Loucy (cell line): ENCODE data around the gene ALK.

ENCODE experiments used
- H2AFZ ChIP-seq: fragments of 200-600 bp; sonication (generic); 2 replicates; pipeline ENCODE4 v1.6.0; 2016; ENCODE audit warnings: antibody characterized with exemption, mild to moderate bottlenecking, low read length, moderate library complexity
- H3F3A ChIP-seq: fragments of 200-600 bp; 2 replicates; pipeline ENCODE4 v1.6.0; 2016; ENCODE audit warnings: antibody characterized with exemption, low read depth, mild to moderate bottlenecking
- H3K27me3 ChIP-seq: fragments of 200-600 bp; sonication (generic); 2 replicates; pipeline ENCODE4 v1.6.1; 2014; ENCODE audit warnings: low read length, mild to moderate bottlenecking; ENCODE audit not compliant: insufficient read depth, poor library complexity, severe bottlenecking
- H3K36me3 ChIP-seq: fragments of 200-600 bp; sonication (generic); 2 replicates; pipeline ENCODE4 v1.6.1; 2016; ENCODE audit warnings: low read length; ENCODE audit not compliant: insufficient read depth
- H3K4me1 ChIP-seq: fragments of 200-600 bp; sonication (generic); 2 replicates; pipeline ENCODE4 v1.5.1; 2014; ENCODE audit warnings: low read length, mild to moderate bottlenecking; ENCODE audit not compliant: insufficient read depth, poor library complexity, severe bottlenecking
- H3K4me2 ChIP-seq: fragments of 200-600 bp; sonication (generic); 2 replicates; pipeline ENCODE4 v1.6.0; 2014; ENCODE audit warnings: antibody characterized with exemption, low read length, low read depth, mild to moderate bottlenecking; ENCODE audit not compliant: poor library complexity, severe bottlenecking
- H3K4me3 ChIP-seq: fragments of 200-600 bp; sonication (generic); 2 replicates; pipeline ENCODE4 v1.5.1; 2014; ENCODE audit warnings: low read length, mild to moderate bottlenecking, mixed read lengths; ENCODE audit not compliant: poor library complexity, severe bottlenecking
- H3K79me2 ChIP-seq: fragments of 200-600 bp; sonication (generic); 2 replicates; pipeline ENCODE4 v1.6.1; 2014; ENCODE audit warnings: low read length; ENCODE audit not compliant: insufficient read depth
- H3K9ac ChIP-seq: fragments of 200-600 bp; sonication (generic); 2 replicates; pipeline ENCODE4 v1.6.0; 2014; ENCODE audit warnings: mild to moderate bottlenecking, low read depth, low read length, moderate library complexity; ENCODE audit not compliant: poor library complexity, severe bottlenecking
- H3K9me2 ChIP-seq: fragments of 200-600 bp; sonication (generic); replicated peaks from 2 replicates; pipeline ENCODE4 v1.6.1; 2016; ENCODE audit warnings: low read depth, low read length, mixed read lengths
- H3K9me3 ChIP-seq: fragments of 200-600 bp; sonication (generic); 2 replicates; pipeline ENCODE4 v1.6.1; 2014; ENCODE audit warnings: mild to moderate bottlenecking, antibody characterized with exemption, low read length, low read depth; ENCODE audit not compliant: insufficient read depth
- H4K20me1 ChIP-seq: fragments of 200-600 bp; sonication (generic); 2 replicates; pipeline ENCODE4 v1.6.0; 2014; ENCODE audit warnings: antibody characterized with exemption, low read length, mild to moderate bottlenecking; ENCODE audit not compliant: insufficient read depth, poor library complexity, severe bottlenecking
- CTCF ChIP-seq: fragments of 200-600 bp; sonication (generic); conservative IDR thresholded peaks from 2 replicates; pipeline ENCODE4 v1.5.1; 2014; ENCODE audit warnings: mild to moderate bottlenecking, antibody characterized with exemption, low read length
- EZH2phosphoT487 ChIP-seq: fragments of 200-600 bp; IDR thresholded peaks from 2 replicates; pipeline ENCODE4 v1.6.1; 2018; ENCODE audit warnings: antibody characterized with exemption, mild to moderate bottlenecking, moderate library complexity, borderline replicate concordance

The ALK gene

GRCh38 chr2:29606104-29607037 lies 315.0 kb downstream of the ALK start:
- Histone ChIP-seq H3K4me2 (peak overlapping the region; percentile 52), H3K36me3 (no peaks in the 10 kb centered on the region), H3K9ac (no peak overlapping the region), H3K4me3 (peak overlapping the region; percentile 21), H3F3A (no peaks in the 10 kb centered on the region), H3K4me1 (peaks cover 29% of the 10 kb centered on the region), H3K9me3 (no peaks in the 10 kb centered on the region), H4K20me1 (no peaks in the 10 kb centered on the region), H3K27me3 (no peaks in the 10 kb centered on the region), H3K79me2 (no peaks in the 10 kb centered on the region), H3K9me2 (no peaks in the 10 kb centered on the region), H2AFZ (peak overlapping the region; percentile 78)
- no peak for TF ChIP-seq CTCF
- TF ChIP-seq EZH2phosphoT487, result no peak

GRCh38 chr2:29603341-29603740 lies 318.0 kb downstream of the ALK start:
- H3K9me3 ChIP-seq, result no peaks in the 10 kb centered on the region
- TF ChIP-seq EZH2phosphoT487 (no peak), CTCF (no peak)
- H2AFZ ChIP-seq, result no peak overlapping the region
- no peak overlapping the region for H3K9ac ChIP-seq
- H3F3A ChIP-seq, result no peaks in the 10 kb centered on the region
- H3K36me3 ChIP-seq, result no peaks in the 10 kb centered on the region
- H3K27me3 ChIP-seq, result no peaks in the 10 kb centered on the region
- H3K4me3 ChIP-seq, result no peak overlapping the region
- peaks cover 29% of the 10 kb centered on the region for H3K4me1 ChIP-seq
- H3K4me2 ChIP-seq, result no peak overlapping the region
- no peaks in the 10 kb centered on the region for H3K79me2 ChIP-seq
- no peaks in the 10 kb centered on the region for H4K20me1 ChIP-seq
- no peaks in the 10 kb centered on the region for H3K9me2 ChIP-seq

GRCh38 chr2:29601872-29602271 lies 319.5 kb downstream of the ALK start:
- no peak overlapping the region for H3K4me2 ChIP-seq
- H3K27me3 ChIP-seq, result no peaks in the 10 kb centered on the region
- no peak overlapping the region for H3K4me3 ChIP-seq
- no peaks in the 10 kb centered on the region for H3K79me2 ChIP-seq
- no peak overlapping the region for H3K9ac ChIP-seq
- no peaks in the 10 kb centered on the region for H3K36me3 ChIP-seq
- no peak for TF ChIP-seq EZH2phosphoT487
- TF ChIP-seq CTCF, result no peak
- H4K20me1 ChIP-seq, result no peaks in the 10 kb centered on the region
- no peaks in the 10 kb centered on the region for H3K9me2 ChIP-seq
- H3F3A ChIP-seq, result no peaks in the 10 kb centered on the region
- peaks cover 14% of the 10 kb centered on the region for H3K4me1 ChIP-seq
- no peak overlapping the region for H2AFZ ChIP-seq
- H3K9me3 ChIP-seq, result no peaks in the 10 kb centered on the region
